NCI-H128 (cell line): Measurements from ENCODE around the gene MRPL3.

Source experiments
- DNase-seq: peaks from one replicate; lab custom pipeline; 2025; ENCODE audit not compliant: unreplicated experiment; lab: John Stamatoyannopoulos, UW

The MRPL3 gene

DNA sequence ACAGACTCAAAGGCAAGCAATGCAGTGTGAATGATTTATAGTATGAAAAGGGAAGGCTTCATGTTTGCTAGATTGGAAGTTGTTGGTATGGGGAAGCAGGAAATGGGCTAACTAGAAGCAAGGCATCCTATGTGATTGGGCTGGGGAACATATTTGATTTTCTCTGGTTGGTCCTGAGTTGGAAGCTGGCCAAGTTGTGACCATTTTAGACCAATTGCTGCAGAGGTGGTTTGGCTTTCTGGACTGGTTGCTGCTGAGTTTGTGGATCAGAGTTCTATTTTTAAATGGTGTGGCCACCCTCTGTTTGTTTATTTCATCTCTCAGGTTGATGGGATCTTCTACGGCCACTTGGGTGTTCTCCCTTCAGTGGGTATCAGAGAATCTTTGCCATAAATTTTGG, 81.5 kb downstream of the MRPL3 start:
- DNase-seq = no peak

DNA sequence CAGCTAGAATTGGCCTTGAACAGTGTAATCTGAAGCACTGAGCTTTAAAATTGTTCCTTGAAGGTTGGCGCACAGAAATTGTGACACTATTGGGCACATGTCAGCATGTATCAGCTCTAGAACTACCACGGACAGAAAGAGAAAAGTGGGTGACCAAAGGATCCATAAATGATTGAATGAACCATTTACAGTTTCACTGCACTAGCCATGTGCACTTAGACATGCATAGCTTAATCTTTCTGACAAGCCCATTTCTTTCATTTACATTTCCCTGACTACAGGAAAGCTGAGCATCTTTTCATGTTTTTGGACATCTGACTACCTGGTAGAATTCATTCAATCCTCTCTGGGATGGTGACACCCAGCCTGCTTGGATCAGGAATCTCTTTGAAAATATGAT, 85.0 kb downstream of the MRPL3 start:
- DNase-seq = no peak
